ENCODE data around the gene NDFIP1. TPM values are rescaled to one million over a fixed set of nuclear protein-coding genes. Genes with fewer than 3 reads are reported as not detected.
A peak's percentile ranks its signal among the peaks of the same experiment; 100 is the strongest.

The NDFIP1 gene
- total RNA-seq, 1 experiment from 2014 or later = 26.6 TPM

GRCh38 chr5:142175039-142175438 lies 66.5 kb downstream of the NDFIP1 start:
- Histone ChIP-seq H3K14ac (ENCODE audit: insufficient read depth, low read length) (peak overlapping the region; percentile 81; the same call in 1 of the 2 replicates), H2BK5ac (ENCODE audit: insufficient read length, low read length) (no peak overlapping the region), H2BK20ac (ENCODE audit: low read depth, low read length, poor library complexity, severe bottlenecking) (no peak overlapping the region), H4K8ac (replicated peaks; ENCODE audit: insufficient read length, low read depth, low read length) (no peak overlapping the region), H3K18ac (ENCODE audit: insufficient read length, low read depth, low read length) (peak overlapping the region; percentile 10), H3K79me1 (ENCODE audit: insufficient read depth, low read depth, low read length, poor library complexity, severe bottlenecking) (no peaks in the 10 kb centered on the region), H3K4ac (ENCODE audit: low read depth, low read length) (no peak overlapping the region), H2BK12ac (ENCODE audit: insufficient read length, low read depth, low read length) (no peak overlapping the region), H2BK120ac (ENCODE audit: low read depth, low read length, poor library complexity, severe bottlenecking) (no peak overlapping the region), H4K91ac (ENCODE audit: insufficient read length, low read depth, low read length) (no peak overlapping the region), H3K4me2 (ENCODE audit: insufficient read depth, insufficient read length, low read length) (no peak overlapping the region), H3K56ac (ENCODE audit: insufficient read length, low read depth, low read length) (no peak overlapping the region), H2BK15ac (ENCODE audit: low read depth, low read length) (no peak overlapping the region), H3K23ac (ENCODE audit: insufficient read length, low read depth, low read length) (no peak overlapping the region), H4K5ac (ENCODE audit: insufficient read length, low read depth, low read length) (no peak overlapping the region), H2AK5ac (ENCODE audit: insufficient read length, low read length) (no peak overlapping the region), H3K23me2 (ENCODE audit: insufficient read length, low read depth, low read length, poor library complexity, severe bottlenecking) (no peaks in the 10 kb centered on the region), H2AFZ (ENCODE audit: low read length) (no peak overlapping the region), H3K9ac (ENCODE audit: extremely low read depth, insufficient read length, low read length) (no peak overlapping the region), H3K4me1 (ENCODE audit: insufficient read depth, low read length) (peaks cover 5% of the 10 kb centered on the region; the same call in 1 of the 2 replicates), H3K27me3 (ENCODE audit: insufficient read depth, low read length) (no peaks in the 10 kb centered on the region), H3K79me2 (ENCODE audit: insufficient read depth, low read length) (no peaks in the 10 kb centered on the region), H3K9me3 (ENCODE audit: control insufficient read depth, low read depth, low read length) (no peaks in the 10 kb centered on the region), H3T11ph (ENCODE audit: low read length) (no peak overlapping the region), H3K27ac (ENCODE audit: insufficient read length, low read depth, low read length) (no peak overlapping the region), H4K20me1 (ENCODE audit: control insufficient read depth, insufficient read depth, insufficient read length) (no peaks in the 10 kb centered on the region)
- WGBS (ENCODE audit: extremely low coverage, insufficient read length, low lambda C conversion rate) = no CpG with 5 or more reads among the region's 3 CpGs
- H3K36me3 Mint-ChIP-seq (ENCODE audit: insufficient read depth in 1 of 3, low read depth in 3 of 3) = peaks cover 2 to 4% (median 2%) of the 10 kb centered on the region in 3 experiments; a peak in 4 of 7 replicates
- H3K27me3 Mint-ChIP-seq (ENCODE audit: low read depth) = no peaks in the 10 kb centered on the region
- H3K4me1 Mint-ChIP-seq = peaks cover 26 to 29% of the 10 kb centered on the region in 2 experiments
- peaks cover 0 to 3% of the 10 kb centered on the region in 2 experiments; a peak in 3 of 5 replicates for H3K9me3 Mint-ChIP-seq
- TF ChIP-seq, protein P1, sequence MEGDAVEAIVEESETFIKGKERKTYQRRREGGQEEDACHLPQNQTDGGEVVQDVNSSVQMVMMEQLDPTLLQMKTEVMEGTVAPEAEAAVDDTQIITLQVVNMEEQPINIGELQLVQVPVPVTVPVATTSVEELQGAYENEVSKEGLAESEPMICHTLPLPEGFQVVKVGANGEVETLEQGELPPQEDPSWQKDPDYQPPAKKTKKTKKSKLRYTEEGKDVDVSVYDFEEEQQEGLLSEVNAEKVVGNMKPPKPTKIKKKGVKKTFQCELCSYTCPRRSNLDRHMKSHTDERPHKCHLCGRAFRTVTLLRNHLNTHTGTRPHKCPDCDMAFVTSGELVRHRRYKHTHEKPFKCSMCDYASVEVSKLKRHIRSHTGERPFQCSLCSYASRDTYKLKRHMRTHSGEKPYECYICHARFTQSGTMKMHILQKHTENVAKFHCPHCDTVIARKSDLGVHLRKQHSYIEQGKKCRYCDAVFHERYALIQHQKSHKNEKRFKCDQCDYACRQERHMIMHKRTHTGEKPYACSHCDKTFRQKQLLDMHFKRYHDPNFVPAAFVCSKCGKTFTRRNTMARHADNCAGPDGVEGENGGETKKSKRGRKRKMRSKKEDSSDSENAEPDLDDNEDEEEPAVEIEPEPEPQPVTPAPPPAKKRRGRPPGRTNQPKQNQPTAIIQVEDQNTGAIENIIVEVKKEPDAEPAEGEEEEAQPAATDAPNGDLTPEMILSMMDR (conservative IDR thresholded peaks at IDR 0.05) = no peak
- peak overlapping the region in 1 of 2 experiments; percentile 59; a peak in 2 of 5 replicates for H3K4me3 Mint-ChIP-seq
- DNase-seq = no peak
- H3K27ac Mint-ChIP-seq = peak overlapping the region; percentile 79 to 91 (median 90); a peak in 6 of 7 replicates

Data from H9 (cell line).